Neural cell (in vitro differentiated cells): ENCODE measurements around the gene NFILZ. TPM values are rescaled to one million over a fixed set of nuclear protein-coding genes. Genes with fewer than 3 reads are reported as not detected.

Experiments
- H2AFZ ChIP-seq: fragments of 200-600, 300-800 bp; sonication (generic), shearing (Covaris generic); 2 replicates; pipeline ENCODE4 v1.6.0; 2014; ENCODE audit warnings: low read depth, mild to moderate bottlenecking, antibody characterized with exemption, low read length, moderate library complexity
- H3F3A ChIP-seq: fragments of 200-600 bp; shearing (Covaris generic); 2 replicates; pipeline ENCODE4 v1.6.1; 2016; ENCODE audit warnings: mild to moderate bottlenecking, moderate library complexity, mixed read lengths, antibody characterized with exemption, low read length; ENCODE audit not compliant: insufficient read depth, poor library complexity, severe bottlenecking
- H3K27ac ChIP-seq: fragments of 200-600, 300-800 bp; sonication (generic), shearing (Covaris generic); 2 replicates; pipeline ENCODE4 v1.5.1; 2014; ENCODE audit warnings: mild to moderate bottlenecking, low read length, moderate library complexity
- H3K27me3 ChIP-seq: fragments of 300-800, 200-600 bp; sonication (generic), shearing (Covaris generic); 2 replicates; pipeline ENCODE4 v1.6.0; 2014; ENCODE audit warnings: mild to moderate bottlenecking, low read depth, low read length, moderate library complexity; ENCODE audit not compliant: insufficient read depth
- H3K36me3 ChIP-seq: fragments of 300-800, 200-600 bp; sonication (generic), shearing (Covaris generic); 2 replicates; pipeline ENCODE4 v1.5.1; 2014; ENCODE audit warnings: mild to moderate bottlenecking, antibody characterized with exemption, low read length, moderate library complexity; ENCODE audit not compliant: insufficient read depth
- H3K4me2 ChIP-seq: fragments of 300-800, 200-600 bp; sonication (generic), shearing (Covaris generic); 2 replicates; pipeline ENCODE4 v1.6.0; 2014; ENCODE audit warnings: mild to moderate bottlenecking, low read length
- H3K4me3 ChIP-seq: fragments of 300-800, 200-600 bp; sonication (generic), shearing (Covaris generic); 2 replicates; pipeline ENCODE4 v1.5.1; 2014; ENCODE audit warnings: mild to moderate bottlenecking, low read length, moderate library complexity
- H3K79me2 ChIP-seq: fragments of 200-600 bp; shearing (Covaris generic); replicated peaks from 2 replicates; pipeline ENCODE4 v1.6.0; 2014; ENCODE audit warnings: mild to moderate bottlenecking, low read length, moderate library complexity; ENCODE audit not compliant: insufficient read depth
- H3K9ac ChIP-seq: fragments of 300-800, 200-600 bp; sonication (generic), shearing (Covaris generic); 2 replicates; pipeline ENCODE4 v1.6.1; 2016; ENCODE audit warnings: mild to moderate bottlenecking, low read length, mixed read lengths
- H3K9me2 ChIP-seq: fragments of 200-600 bp; shearing (Covaris generic); 2 replicates; pipeline ENCODE4 v1.6.1; 2016; ENCODE audit warnings: mild to moderate bottlenecking, low read length, mixed read lengths; ENCODE audit not compliant: insufficient read depth
- H3K9me3 ChIP-seq: fragments of 200-600, 300-800 bp; sonication (generic), shearing (Covaris generic); 2 replicates; pipeline ENCODE4 v1.6.1; 2016; ENCODE audit warnings: mild to moderate bottlenecking, mixed run types, low read length, moderate library complexity, mixed read lengths
- H4K20me1 ChIP-seq: fragments of 200-600 bp; shearing (Covaris generic); 2 replicates; pipeline ENCODE4 v1.6.1; 2016; ENCODE audit warnings: mild to moderate bottlenecking, mixed run types; ENCODE audit not compliant: insufficient read depth
- CTCF ChIP-seq: fragments of 450-650 bp; IDR thresholded peaks from 2 replicates; pipeline ENCODE4 v1.5.1; 2014; ENCODE audit warnings: antibody characterized with exemption, mild to moderate bottlenecking, moderate library complexity; ENCODE audit not compliant: poor library complexity, severe bottlenecking
- EP300 ChIP-seq: fragments of 450-650 bp; conservative IDR thresholded peaks from 2 replicates; pipeline ENCODE4 v1.6.1; 2014; ENCODE audit warnings: antibody characterized with exemption, mild to moderate bottlenecking, moderate library complexity; ENCODE audit not compliant: poor library complexity, severe bottlenecking
- EZH2 ChIP-seq: fragments of 200-600, 300-800 bp; shearing (Covaris generic), sonication (generic); IDR thresholded peaks from 2 replicates; pipeline ENCODE4 v1.6.1; 2014; ENCODE audit warnings: antibody characterized with exemption, low read length, borderline replicate concordance, mild to moderate bottlenecking; ENCODE audit not compliant: insufficient read depth, poor library complexity, severe bottlenecking
- MXI1 ChIP-seq: fragments of 450-650 bp; conservative IDR thresholded peaks from 2 replicates; pipeline ENCODE4 v1.6.1; 2014; ENCODE audit warnings: antibody characterized with exemption, mild to moderate bottlenecking; ENCODE audit not compliant: poor library complexity, severe bottlenecking
- POLR2AphosphoS5 ChIP-seq: IDR thresholded peaks from 2 replicates; pipeline ENCODE4 v1.6.1; 2012
- RAD21 ChIP-seq: fragments of 450-650 bp; conservative IDR thresholded peaks from 2 replicates; pipeline ENCODE4 v1.6.1; 2014; ENCODE audit warnings: antibody characterized with exemption, mild to moderate bottlenecking, moderate library complexity
- SMC3 ChIP-seq: fragments of 450-650 bp; conservative IDR thresholded peaks from 2 replicates; pipeline ENCODE4 v1.6.1; 2014; ENCODE audit warnings: antibody characterized with exemption, mild to moderate bottlenecking, moderate library complexity; ENCODE audit not compliant: poor library complexity
- TAF1 ChIP-seq: IDR thresholded peaks from 2 replicates; pipeline ENCODE4 v1.6.1; 2012; ENCODE audit warnings: low read depth
- polyA plus RNA-seq: library from polyadenylated mRNA; depleted of rRNA; stranded (reverse); fragments of >200 nt; gene quantifications from 2 replicates; pipeline ENCODE4 v1.2.3, GENCODE V29; 2014
- TF ChIP-seq, protein P1 (sequence below): IDR thresholded peaks from 2 replicates; pipeline ENCODE4 v1.6.1; 2012; ENCODE audit warnings: borderline replicate concordance

Gene NFILZ
- polyA plus RNA-seq, 1 donor from 2014 or later: not detected

GRCh38 chr19:8655340-8655709 is 24.9 kb downstream of the NFILZ start:
- TF ChIP-seq, protein P1, sequence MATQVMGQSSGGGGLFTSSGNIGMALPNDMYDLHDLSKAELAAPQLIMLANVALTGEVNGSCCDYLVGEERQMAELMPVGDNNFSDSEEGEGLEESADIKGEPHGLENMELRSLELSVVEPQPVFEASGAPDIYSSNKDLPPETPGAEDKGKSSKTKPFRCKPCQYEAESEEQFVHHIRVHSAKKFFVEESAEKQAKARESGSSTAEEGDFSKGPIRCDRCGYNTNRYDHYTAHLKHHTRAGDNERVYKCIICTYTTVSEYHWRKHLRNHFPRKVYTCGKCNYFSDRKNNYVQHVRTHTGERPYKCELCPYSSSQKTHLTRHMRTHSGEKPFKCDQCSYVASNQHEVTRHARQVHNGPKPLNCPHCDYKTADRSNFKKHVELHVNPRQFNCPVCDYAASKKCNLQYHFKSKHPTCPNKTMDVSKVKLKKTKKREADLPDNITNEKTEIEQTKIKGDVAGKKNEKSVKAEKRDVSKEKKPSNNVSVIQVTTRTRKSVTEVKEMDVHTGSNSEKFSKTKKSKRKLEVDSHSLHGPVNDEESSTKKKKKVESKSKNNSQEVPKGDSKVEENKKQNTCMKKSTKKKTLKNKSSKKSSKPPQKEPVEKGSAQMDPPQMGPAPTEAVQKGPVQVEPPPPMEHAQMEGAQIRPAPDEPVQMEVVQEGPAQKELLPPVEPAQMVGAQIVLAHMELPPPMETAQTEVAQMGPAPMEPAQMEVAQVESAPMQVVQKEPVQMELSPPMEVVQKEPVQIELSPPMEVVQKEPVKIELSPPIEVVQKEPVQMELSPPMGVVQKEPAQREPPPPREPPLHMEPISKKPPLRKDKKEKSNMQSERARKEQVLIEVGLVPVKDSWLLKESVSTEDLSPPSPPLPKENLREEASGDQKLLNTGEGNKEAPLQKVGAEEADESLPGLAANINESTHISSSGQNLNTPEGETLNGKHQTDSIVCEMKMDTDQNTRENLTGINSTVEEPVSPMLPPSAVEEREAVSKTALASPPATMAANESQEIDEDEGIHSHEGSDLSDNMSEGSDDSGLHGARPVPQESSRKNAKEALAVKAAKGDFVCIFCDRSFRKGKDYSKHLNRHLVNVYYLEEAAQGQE: no peak
- TF ChIP-seq EP300 (no peak), TAF1 (no peak), SMC3 (no peak), CTCF (no peak), EZH2 (no peak), RAD21 (no peak), POLR2AphosphoS5 (no peak), MXI1 (no peak)
- no peak overlapping the region for H3K27ac ChIP-seq
- H3K9me3 ChIP-seq: no peaks in the 10 kb centered on the region
- H3K27me3 ChIP-seq: no peaks in the 10 kb centered on the region
- no peaks in the 10 kb centered on the region for H3F3A ChIP-seq
- no peaks in the 10 kb centered on the region for H3K36me3 ChIP-seq
- H3K4me3 ChIP-seq: no peak overlapping the region
- no peaks in the 10 kb centered on the region for H3K9me2 ChIP-seq
- H3K4me2 ChIP-seq: no peak overlapping the region
- H3K79me2 ChIP-seq: no peaks in the 10 kb centered on the region
- H3K9ac ChIP-seq: no peak overlapping the region
- H2AFZ ChIP-seq: no peak overlapping the region
- H4K20me1 ChIP-seq: no peaks in the 10 kb centered on the region

DNA sequence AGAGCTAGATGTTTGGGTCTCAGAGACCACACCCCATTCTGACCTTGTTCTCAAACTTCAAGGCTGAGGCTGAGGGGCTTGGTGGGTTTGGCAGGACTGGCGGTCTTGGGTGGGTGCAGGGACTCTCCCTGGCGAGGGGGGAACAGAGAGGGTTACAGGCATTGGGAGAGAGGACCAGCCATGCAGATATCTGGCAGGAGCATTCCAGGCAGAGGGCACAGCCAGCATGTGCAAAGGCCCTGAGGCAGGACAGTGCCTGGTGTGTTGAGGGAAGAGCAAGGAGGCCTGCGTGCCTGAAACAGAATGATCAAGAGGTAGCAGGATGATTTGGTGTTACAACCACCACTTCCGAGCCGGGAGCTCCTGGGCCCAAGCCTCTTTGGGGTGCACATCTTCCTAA is 27.4 kb downstream of the NFILZ start:
- no peak overlapping the region for H3K4me3 ChIP-seq
- no peaks in the 10 kb centered on the region for H3K9me2 ChIP-seq
- H3K27ac ChIP-seq: no peak overlapping the region
- H3K4me2 ChIP-seq: no peak overlapping the region
- TF ChIP-seq EZH2 (no peak), EP300 (no peak), TAF1 (no peak), SMC3 (no peak), MXI1 (no peak), POLR2AphosphoS5 (no peak), CTCF (no peak), RAD21 (no peak)
- TF ChIP-seq, protein P1: no peak
- H4K20me1 ChIP-seq: no peaks in the 10 kb centered on the region
- H3F3A ChIP-seq: no peaks in the 10 kb centered on the region
- no peak overlapping the region for H3K9ac ChIP-seq
- H3K36me3 ChIP-seq: no peaks in the 10 kb centered on the region
- H2AFZ ChIP-seq: no peak overlapping the region
- H3K9me3 ChIP-seq: no peaks in the 10 kb centered on the region
- no peaks in the 10 kb centered on the region for H3K79me2 ChIP-seq
- H3K27me3 ChIP-seq: no peaks in the 10 kb centered on the region
